Measurements from ENCODE around the gene PPAT.
A peak's percentile ranks its signal among the peaks of the same experiment; 100 is the strongest.

PPAT gene

GRCh38 chr4:56409511-56410090 lies 25.8 kb downstream of the PPAT start:
- Histone ChIP-seq H3K27me3 (ENCODE audit: insufficient read depth, low read length) (no peaks in the 10 kb centered on the region), H3K4me1 (ENCODE audit: insufficient read depth, low read length) (peaks cover 37% of the 10 kb centered on the region), H3K4me3 (ENCODE audit: low read length) (no peak overlapping the region), H3K27ac (ENCODE audit: low read depth, low read length) (peak overlapping the region; percentile 74), H3K9me3 (ENCODE audit: insufficient read depth, low read depth, low read length) (no peaks in the 10 kb centered on the region), H3K9ac (ENCODE audit: low read depth, low read length) (peak overlapping the region; percentile 39), H3K36me3 (ENCODE audit: insufficient read depth, low read length) (peaks cover 35% of the 10 kb centered on the region)
- WGBS: no CpG with 5 or more reads among the region's 1 CpG

- Histone ChIP-seq H3K27ac (ENCODE audit: low read depth, low read length) (peak overlapping the region; percentile 4; the same call in 1 of the 2 replicates), H3K27me3 (ENCODE audit: insufficient read depth, low read length) (no peaks in the 10 kb centered on the region), H3K4me3 (ENCODE audit: low read length) (no peak overlapping the region), H3K9ac (ENCODE audit: low read depth, low read length) (no peak overlapping the region), H3K36me3 (ENCODE audit: insufficient read depth, low read length) (peaks cover 41% of the 10 kb centered on the region), H3K9me3 (ENCODE audit: insufficient read depth, low read depth, low read length) (no peaks in the 10 kb centered on the region), H3K4me1 (ENCODE audit: insufficient read depth, low read length) (peaks cover 34% of the 10 kb centered on the region)
- WGBS: 100% methylated on average over 2 of the region's 2 CpGs
Observed at GRCh38 chr4:56408978-56409377, 26.4 kb downstream of the PPAT start.

GRCh38 chr4:56406151-56406550 lies 29.3 kb downstream of the PPAT start:
- H3K4me3 ChIP-seq (ENCODE audit: low read length): no peak overlapping the region
- H3K4me1 ChIP-seq (ENCODE audit: insufficient read depth, low read length): peaks cover 30% of the 10 kb centered on the region
- H3K9me3 ChIP-seq (ENCODE audit: insufficient read depth, low read depth, low read length): no peaks in the 10 kb centered on the region
- WGBS: 93% methylated on average over 4 of the region's 4 CpGs
- H3K9ac ChIP-seq (ENCODE audit: low read depth, low read length): no peak overlapping the region
- peaks cover 67% of the 10 kb centered on the region for H3K36me3 ChIP-seq (ENCODE audit: insufficient read depth, low read length)
- H3K27ac ChIP-seq (ENCODE audit: low read depth, low read length): no peak overlapping the region
- no peaks in the 10 kb centered on the region for H3K27me3 ChIP-seq (ENCODE audit: insufficient read depth, low read length)

- Histone ChIP-seq H3K9me3 (ENCODE audit: insufficient read depth, low read depth, low read length) (no peaks in the 10 kb centered on the region), H3K4me3 (ENCODE audit: low read length) (no peak overlapping the region), H3K27ac (ENCODE audit: low read depth, low read length) (no peak overlapping the region), H3K36me3 (ENCODE audit: insufficient read depth, low read length) (peaks cover 78% of the 10 kb centered on the region), H3K4me1 (ENCODE audit: insufficient read depth, low read length) (peaks cover 31% of the 10 kb centered on the region), H3K9ac (ENCODE audit: low read depth, low read length) (no peak overlapping the region), H3K27me3 (ENCODE audit: insufficient read depth, low read length) (no peaks in the 10 kb centered on the region)
- WGBS: 94% methylated on average over 1 of the region's 1 CpG
Observed at GRCh38 chr4:56405016-56405415, 30.4 kb downstream of the PPAT start.

GRCh38 chr4:56400560-56400959 lies 34.9 kb downstream of the PPAT start:
- Histone ChIP-seq H3K9ac (ENCODE audit: low read depth, low read length) (no peak overlapping the region), H3K4me3 (ENCODE audit: low read length) (peak overlapping the region; percentile 0; the same call in 1 of the 2 replicates), H3K27me3 (ENCODE audit: insufficient read depth, low read length) (no peaks in the 10 kb centered on the region), H3K4me1 (ENCODE audit: insufficient read depth, low read length) (peaks cover 21% of the 10 kb centered on the region), H3K36me3 (ENCODE audit: insufficient read depth, low read length) (peaks cover 97% of the 10 kb centered on the region), H3K9me3 (ENCODE audit: insufficient read depth, low read depth, low read length) (no peaks in the 10 kb centered on the region), H3K27ac (ENCODE audit: low read depth, low read length) (peak overlapping the region; percentile 62; the same call in 1 of the 2 replicates)
- 68% methylated on average over 5 of the region's 6 CpGs for WGBS

DNA sequence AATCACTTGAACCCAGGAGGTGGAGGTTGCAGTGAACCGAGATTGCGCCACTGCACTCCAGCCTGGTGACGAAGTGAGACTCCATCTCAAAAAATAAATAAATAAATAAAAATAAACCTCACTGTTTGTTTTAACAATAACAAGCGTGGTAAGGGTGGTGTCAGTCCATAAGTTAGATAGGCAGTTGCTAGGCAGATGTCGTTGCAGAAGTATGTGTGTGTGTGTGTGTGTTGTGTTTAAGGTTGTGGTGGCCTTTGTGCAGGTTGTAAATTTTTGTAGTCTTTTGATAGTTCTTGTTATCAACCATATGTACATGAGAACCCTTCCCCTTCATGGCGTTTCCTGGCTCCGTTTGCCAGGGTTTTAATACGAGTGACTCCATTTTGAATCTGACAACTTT lies 44.1 kb downstream of the PPAT start:
- H3K4me3 ChIP-seq (ENCODE audit: low read length): no peak overlapping the region
- H3K9me3 ChIP-seq (ENCODE audit: insufficient read depth, low read depth, low read length): no peaks in the 10 kb centered on the region
- H3K27ac ChIP-seq (ENCODE audit: low read depth, low read length): no peak overlapping the region
- H3K27me3 ChIP-seq (ENCODE audit: insufficient read depth, low read length): no peaks in the 10 kb centered on the region
- H3K9ac ChIP-seq (ENCODE audit: low read depth, low read length): no peak overlapping the region
- 0 out of 2 replicates have a peak, but pooled peaks cover under 1% of the 10 kb centered on the region for H3K4me1 ChIP-seq (ENCODE audit: insufficient read depth, low read length)
- 96% methylated on average over 7 of the region's 8 CpGs for WGBS
- peaks cover 49% of the 10 kb centered on the region for H3K36me3 ChIP-seq (ENCODE audit: insufficient read depth, low read length)

DNA sequence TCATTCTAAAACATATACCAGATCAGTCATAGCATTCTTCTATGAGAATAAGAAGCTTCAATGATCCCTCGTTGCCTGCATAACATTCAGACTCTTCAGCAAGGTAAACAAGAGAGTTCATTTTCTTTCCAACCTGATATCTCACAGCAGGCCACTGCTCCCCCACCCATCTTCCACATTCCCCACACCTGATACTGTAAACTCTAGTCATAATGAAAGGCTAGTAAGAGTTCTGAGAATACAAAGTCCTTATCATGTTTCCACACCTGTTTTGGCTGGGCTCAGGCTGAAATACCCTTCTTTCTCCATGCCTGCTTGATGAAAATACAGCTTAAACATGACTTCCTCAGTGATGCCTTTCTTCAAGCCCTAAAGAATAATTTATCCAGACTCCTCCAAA lies 45.9 kb downstream of the PPAT start:
- H3K27me3 ChIP-seq (ENCODE audit: insufficient read depth, low read length): no peaks in the 10 kb centered on the region
- 71% methylated on average over 1 of the region's 1 CpG for WGBS
- H3K4me1 ChIP-seq (ENCODE audit: insufficient read depth, low read length): 0 out of 2 replicates have a peak, but pooled peaks cover 3% of the 10 kb centered on the region
- no peaks in the 10 kb centered on the region for H3K9me3 ChIP-seq (ENCODE audit: insufficient read depth, low read depth, low read length)
- no peak overlapping the region for H3K9ac ChIP-seq (ENCODE audit: low read depth, low read length)
- H3K36me3 ChIP-seq (ENCODE audit: insufficient read depth, low read length): peaks cover 31% of the 10 kb centered on the region
- H3K27ac ChIP-seq (ENCODE audit: low read depth, low read length): no peak overlapping the region
- no peak overlapping the region for H3K4me3 ChIP-seq (ENCODE audit: low read length)

- no peak overlapping the region for H3K27ac ChIP-seq (ENCODE audit: low read depth, low read length)
- H3K27me3 ChIP-seq (ENCODE audit: insufficient read depth, low read length): no peaks in the 10 kb centered on the region
- H3K36me3 ChIP-seq (ENCODE audit: insufficient read depth, low read length): peaks cover 20% of the 10 kb centered on the region
- WGBS: 37% methylated on average over 6 of the region's 6 CpGs
- peak overlapping the region; percentile 74 for H3K4me3 ChIP-seq (ENCODE audit: low read length)
- 0 out of 2 replicates have a peak, but pooled peaks cover 3% of the 10 kb centered on the region for H3K4me1 ChIP-seq (ENCODE audit: insufficient read depth, low read length)
- H3K9me3 ChIP-seq (ENCODE audit: insufficient read depth, low read depth, low read length): no peaks in the 10 kb centered on the region
- peak overlapping the region; percentile 85; the same call in 1 of the 2 replicates for H3K9ac ChIP-seq (ENCODE audit: low read depth, low read length)
Observed at GRCh38 chr4:56388306-56388705, 47.1 kb downstream of the PPAT start.

DNA sequence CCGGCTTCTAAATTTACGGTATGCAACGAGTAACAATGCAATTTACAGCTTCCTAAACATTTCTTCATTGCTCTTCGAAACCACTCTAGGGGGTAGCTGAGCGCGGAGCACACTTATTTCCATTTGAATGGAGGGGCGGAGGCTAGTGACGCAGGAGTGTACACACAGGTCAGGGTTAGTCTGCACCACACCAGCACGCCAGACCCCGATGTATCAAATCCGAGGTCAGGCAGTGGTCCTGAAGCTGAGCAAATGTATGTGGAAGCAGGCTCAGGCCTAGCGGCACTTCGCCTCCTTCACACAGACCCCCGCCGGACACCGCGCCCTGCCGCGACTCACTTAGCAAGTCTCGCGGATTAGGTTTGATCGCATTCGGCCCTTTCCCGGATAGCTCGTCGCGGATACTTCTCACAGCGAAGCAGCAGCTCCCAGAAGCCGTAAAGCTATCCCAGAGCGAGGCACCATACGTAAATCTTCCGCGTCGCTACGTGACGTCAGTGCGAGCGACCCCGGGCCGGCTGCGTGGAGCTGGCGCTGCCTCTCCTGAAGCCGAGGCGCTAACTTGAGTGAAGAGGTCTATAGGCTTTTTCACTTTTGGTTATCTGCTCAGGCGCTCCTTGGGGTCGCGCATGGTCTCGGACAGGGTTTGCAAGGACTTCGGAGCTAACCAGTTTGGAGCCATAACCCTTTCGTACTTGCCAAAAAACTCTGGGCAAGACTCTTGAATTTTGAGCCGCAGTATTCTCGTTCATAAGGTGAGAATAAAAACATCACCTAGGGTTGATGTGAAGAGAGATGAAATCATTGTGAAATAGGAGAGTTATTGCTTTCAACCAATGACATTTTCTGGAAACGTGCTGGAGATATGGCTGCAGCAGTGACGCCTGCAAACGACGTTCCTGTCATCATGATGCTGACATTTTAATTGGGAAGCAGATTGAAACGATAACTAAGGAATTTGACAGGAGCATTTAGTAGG lies 48.1 kb downstream of the PPAT start, which contains the start of gene AASDH:
AASDH (minus strand) TSS at position 469 of the 979 bp plus-strand sequence. CDS start 3,192 bp downstream, outside the sequence.
- under 1% methylated on average over 57 of the region's 57 CpGs for WGBS
- Histone ChIP-seq H3K27ac (ENCODE audit: low read depth, low read length) (peak within 1 kb of the TSS; percentile 97), H3K9me3 (ENCODE audit: insufficient read depth, low read depth, low read length) (no peaks in the 10 kb centered on the region)

DNA sequence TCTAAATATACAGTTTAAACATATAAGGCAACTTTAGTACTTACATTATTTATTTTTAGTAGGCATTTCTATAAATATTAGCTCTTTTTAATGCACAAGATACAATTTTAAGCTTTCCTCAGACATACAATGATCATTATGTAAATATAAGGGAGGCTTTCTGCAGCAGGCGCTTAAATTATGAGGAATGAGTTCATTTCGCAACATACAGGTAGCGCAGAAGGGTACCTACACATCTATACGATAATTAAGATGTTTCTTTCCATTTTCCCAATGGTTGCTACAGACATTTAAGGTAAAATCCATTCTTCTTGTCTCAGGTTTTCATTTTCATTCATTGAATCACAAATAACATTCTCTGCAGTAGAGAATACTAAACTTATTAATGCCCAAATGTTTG lies 49.3 kb downstream of the PPAT start:
- 96% methylated on average over 4 of the region's 4 CpGs for WGBS

More for the DNA sequence above, 48.1 kb downstream of the PPAT start, which contains the start of gene AASDH:
- H3K4me1 ChIP-seq (ENCODE audit: insufficient read depth, low read length): 0 out of 2 replicates have a peak, but pooled peaks cover 3% of the 10 kb centered on the region
- peak within 1 kb of the TSS; percentile 85 for H3K9ac ChIP-seq (ENCODE audit: low read depth, low read length)
- H3K36me3 ChIP-seq (ENCODE audit: insufficient read depth, low read length): peaks cover 13% of the 10 kb centered on the region
- H3K4me3 ChIP-seq (ENCODE audit: low read length): peak within 1 kb of the TSS; percentile 74
- H3K27me3 ChIP-seq (ENCODE audit: insufficient read depth, low read length): no peaks in the 10 kb centered on the region

GRCh38 chr4:56375458-56375857 lies 60.0 kb downstream of the PPAT start:
- no peaks in the 10 kb centered on the region for H3K27me3 ChIP-seq (ENCODE audit: insufficient read depth, low read length)
- WGBS: 86% methylated on average over 2 of the region's 2 CpGs

More for the DNA sequence above, 49.3 kb downstream of the PPAT start:
- Histone ChIP-seq H3K4me1 (ENCODE audit: insufficient read depth, low read length) (0 out of 2 replicates have a peak, but pooled peaks cover 3% of the 10 kb centered on the region), H3K36me3 (ENCODE audit: insufficient read depth, low read length) (peaks cover 6% of the 10 kb centered on the region; the same call in 1 of the 2 replicates), H3K9ac (ENCODE audit: low read depth, low read length) (no peak overlapping the region), H3K4me3 (ENCODE audit: low read length) (peak overlapping the region; percentile 39), H3K27me3 (ENCODE audit: insufficient read depth, low read length) (no peaks in the 10 kb centered on the region), H3K27ac (ENCODE audit: low read depth, low read length) (peak overlapping the region; percentile 47; the same call in 1 of the 2 replicates), H3K9me3 (ENCODE audit: insufficient read depth, low read depth, low read length) (no peaks in the 10 kb centered on the region)

More at GRCh38 chr4:56375458-56375857, 60.0 kb downstream of the PPAT start:
- H3K9me3 ChIP-seq (ENCODE audit: insufficient read depth, low read depth, low read length): no peaks in the 10 kb centered on the region
- H3K27ac ChIP-seq (ENCODE audit: low read depth, low read length): no peak overlapping the region
- H3K4me3 ChIP-seq (ENCODE audit: low read length): no peak overlapping the region
- H3K36me3 ChIP-seq (ENCODE audit: insufficient read depth, low read length): peaks cover 25% of the 10 kb centered on the region
- H3K4me1 ChIP-seq (ENCODE audit: insufficient read depth, low read length): no peaks in the 10 kb centered on the region
- H3K9ac ChIP-seq (ENCODE audit: low read depth, low read length): no peak overlapping the region
